Measurements from ENCODE around the gene BPGM.
A peak's percentile ranks its signal among the peaks of the same experiment; 100 is the strongest.

GRCh38 chr7:134622303-134622995 is 24.2 kb upstream of the BPGM start:
- TF ChIP-seq CHD2 (IDR thresholded peaks at IDR 0.05; ENCODE audit: low read length, partially characterized antibody) (no peak), CTCF (IDR thresholded peaks at IDR 0.05) (0 out of 2 replicates have a peak, but pooled peaks have one; percentile 7), IRF3 (IDR thresholded peaks at IDR 0.05; ENCODE audit: low read depth, low read length) (no peak), MAX (IDR thresholded peaks at IDR 0.05; ENCODE audit: low read depth) (no peak), EZH2phosphoT487 (IDR thresholded peaks at IDR 0.05; ENCODE audit: borderline replicate concordance, low read depth) (no peak), YY1 (IDR thresholded peaks at IDR 0.05; ENCODE audit: low read depth) (no peak), POLR2AphosphoS5 (IDR thresholded peaks at IDR 0.05; ENCODE audit: low read depth, low read length) (no peak)

All from SK-N-SH (cell line).